IMR-90 (cell line): Measurements from ENCODE around the gene SLC16A2.

Experiments
- BHLHE40 ChIP-seq: fragments of 150-350 bp; IDR thresholded peaks from 2 replicates; pipeline ENCODE4 v1.6.1; 2016; ENCODE audit warnings: mild to moderate bottlenecking, low read depth, low read length
- CEBPB ChIP-seq: IDR thresholded peaks from 2 replicates; pipeline ENCODE4 v1.6.1; 2012; ENCODE audit warnings: low read depth, low read length, improper control_type of control experiment
- CHD1 ChIP-seq: IDR thresholded peaks from 2 replicates; pipeline ENCODE4 v1.6.1; 2012; ENCODE audit warnings: low read depth, low read length, improper control_type of control experiment
- ELK1 ChIP-seq: fragments of 150-350 bp; IDR thresholded peaks from 2 replicates; pipeline ENCODE4 v1.6.1; 2016; ENCODE audit warnings: low read depth, mild to moderate bottlenecking, low read length, moderate library complexity, borderline replicate concordance
- MAFK ChIP-seq: IDR thresholded peaks from 2 replicates; pipeline ENCODE4 v1.6.1; 2012; ENCODE audit warnings: low read depth, low read length, improper control_type of control experiment
- MAZ ChIP-seq: IDR thresholded peaks from 2 replicates; pipeline ENCODE4 v1.6.1; 2012; ENCODE audit warnings: low read depth, mild to moderate bottlenecking, low read length, improper control_type of control experiment, moderate library complexity, borderline replicate concordance
- MXI1 ChIP-seq: IDR thresholded peaks from 2 replicates; pipeline ENCODE4 v1.6.1; 2012; ENCODE audit warnings: low read depth, mild to moderate bottlenecking, low read length, moderate library complexity, borderline replicate concordance
- NFE2L2 ChIP-seq: fragments of 150-350 bp; IDR thresholded peaks from 2 replicates; pipeline ENCODE4 v1.6.1; 2016; ENCODE audit warnings: low read depth, mild to moderate bottlenecking, low read length
- POLR2A ChIP-seq: IDR thresholded peaks from 2 replicates; pipeline ENCODE4 v1.6.1; 2012; ENCODE audit warnings: mild to moderate bottlenecking, low read depth, low read length
- RAD21 ChIP-seq: IDR thresholded peaks from 2 replicates; pipeline ENCODE4 v1.6.1; 2012; ENCODE audit warnings: low read length, improper control_type of control experiment
- RFX5 ChIP-seq: IDR thresholded peaks from 2 replicates; pipeline ENCODE4 v1.8.0; 2012; ENCODE audit warnings: low read depth, mild to moderate bottlenecking, low read length, moderate library complexity
- SMC3 ChIP-seq: fragments of 150-350 bp; IDR thresholded peaks from 2 replicates; pipeline ENCODE4 v1.6.1; 2016; ENCODE audit warnings: low read depth, mild to moderate bottlenecking, antibody characterized with exemption, low read length, moderate library complexity
- USF2 ChIP-seq: fragments of 150-350 bp; IDR thresholded peaks from 2 replicates; pipeline ENCODE4 v1.6.1; 2017; ENCODE audit warnings: mild to moderate bottlenecking, antibody characterized with exemption, low read length, low read depth
- TF ChIP-seq, protein P1 (sequence below): conservative IDR thresholded peaks from 2 replicates; pipeline ENCODE4 v1.5.1; 2012; ENCODE audit warnings: mild to moderate bottlenecking, low read depth, low read length, improper control_type of control experiment

GRCh38 chrX:74511704-74512103, 90.4 kb downstream of the SLC16A2 start:
- TF ChIP-seq, protein P1, sequence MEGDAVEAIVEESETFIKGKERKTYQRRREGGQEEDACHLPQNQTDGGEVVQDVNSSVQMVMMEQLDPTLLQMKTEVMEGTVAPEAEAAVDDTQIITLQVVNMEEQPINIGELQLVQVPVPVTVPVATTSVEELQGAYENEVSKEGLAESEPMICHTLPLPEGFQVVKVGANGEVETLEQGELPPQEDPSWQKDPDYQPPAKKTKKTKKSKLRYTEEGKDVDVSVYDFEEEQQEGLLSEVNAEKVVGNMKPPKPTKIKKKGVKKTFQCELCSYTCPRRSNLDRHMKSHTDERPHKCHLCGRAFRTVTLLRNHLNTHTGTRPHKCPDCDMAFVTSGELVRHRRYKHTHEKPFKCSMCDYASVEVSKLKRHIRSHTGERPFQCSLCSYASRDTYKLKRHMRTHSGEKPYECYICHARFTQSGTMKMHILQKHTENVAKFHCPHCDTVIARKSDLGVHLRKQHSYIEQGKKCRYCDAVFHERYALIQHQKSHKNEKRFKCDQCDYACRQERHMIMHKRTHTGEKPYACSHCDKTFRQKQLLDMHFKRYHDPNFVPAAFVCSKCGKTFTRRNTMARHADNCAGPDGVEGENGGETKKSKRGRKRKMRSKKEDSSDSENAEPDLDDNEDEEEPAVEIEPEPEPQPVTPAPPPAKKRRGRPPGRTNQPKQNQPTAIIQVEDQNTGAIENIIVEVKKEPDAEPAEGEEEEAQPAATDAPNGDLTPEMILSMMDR: no peak
- TF ChIP-seq POLR2A (no peak), MXI1 (no peak), USF2 (no peak), MAZ (no peak), NFE2L2 (no peak), CEBPB (no peak), RAD21 (no peak), MAFK (no peak), SMC3 (no peak), RFX5 (no peak), ELK1 (no peak), BHLHE40 (no peak), CHD1 (no peak)
